Stimulated activated CD4-positive, alpha-beta T cell treated with anti-CD3 and anti-CD28 coated beads, Interleukin-15, amount 100 ng/mL, for 1 hour (primary cell): ENCODE measurements around the gene ZMYM5.
"Not testable (repeated sequence)": the region's sequence is repeated elsewhere in the genome, so short reads cannot be mapped to it uniquely, and the experiment has no call there.

Experiments used
- DNase-seq, 2 donors: peaks; one replicate each; pipeline ENCODE4 v3.0.0-alpha.2; 2020; ENCODE audit warnings: low read depth in 1 of 2, low spot score in 1 of 2

Gene ZMYM5

DNA sequence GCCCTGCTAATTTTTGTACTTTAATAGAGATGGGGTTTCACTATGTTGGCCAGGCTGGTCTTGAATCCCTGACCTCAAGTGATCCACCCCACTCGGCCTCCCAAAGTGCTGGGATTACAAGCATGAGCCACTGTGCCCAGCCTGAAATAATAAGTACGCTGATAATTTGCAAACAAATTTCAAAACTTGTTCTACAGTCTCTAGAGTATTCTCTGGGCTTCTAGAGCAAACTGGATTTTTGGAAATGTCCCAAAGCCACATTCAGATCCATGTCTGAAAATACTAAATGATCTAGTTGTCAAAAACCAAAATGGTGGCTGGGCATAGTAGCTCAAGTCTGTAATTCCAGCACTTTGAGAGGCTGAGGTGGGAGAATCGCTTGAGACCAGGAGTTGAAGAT is 40.8 kb downstream of the ZMYM5 start:
- no peak for DNase-seq

DNA sequence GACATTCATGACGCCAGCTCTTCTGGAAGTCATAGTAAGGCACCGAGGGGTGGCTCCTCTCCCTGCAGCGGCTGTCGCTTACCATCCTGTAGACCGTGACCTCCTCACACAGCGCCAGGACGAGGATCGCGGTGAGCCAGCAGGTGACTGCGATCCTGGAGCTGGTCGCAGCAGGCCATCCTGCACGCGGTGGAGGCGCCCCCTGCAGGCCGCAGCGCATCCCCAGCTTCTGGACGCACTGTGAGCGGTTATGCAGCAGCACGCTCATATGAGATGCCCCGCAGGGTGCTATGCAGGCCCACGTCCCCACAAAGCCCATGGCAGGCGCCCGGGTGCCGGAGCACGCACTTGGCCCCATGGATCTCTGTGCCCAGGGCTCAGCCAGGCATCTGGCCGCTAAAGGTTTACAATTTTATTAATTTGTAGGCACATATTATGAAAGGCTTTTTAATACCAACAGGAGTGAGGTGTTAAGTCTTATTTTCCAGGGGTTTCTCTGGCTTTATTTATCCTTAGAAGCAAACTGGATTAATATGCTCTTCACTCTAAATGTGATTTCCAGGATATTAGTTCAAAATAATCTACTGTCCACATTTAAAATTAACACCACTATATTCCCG is 45.1 kb downstream of the ZMYM5 start:
- peak in 1 of 2 donors; percentile 24 for DNase-seq

DNA sequence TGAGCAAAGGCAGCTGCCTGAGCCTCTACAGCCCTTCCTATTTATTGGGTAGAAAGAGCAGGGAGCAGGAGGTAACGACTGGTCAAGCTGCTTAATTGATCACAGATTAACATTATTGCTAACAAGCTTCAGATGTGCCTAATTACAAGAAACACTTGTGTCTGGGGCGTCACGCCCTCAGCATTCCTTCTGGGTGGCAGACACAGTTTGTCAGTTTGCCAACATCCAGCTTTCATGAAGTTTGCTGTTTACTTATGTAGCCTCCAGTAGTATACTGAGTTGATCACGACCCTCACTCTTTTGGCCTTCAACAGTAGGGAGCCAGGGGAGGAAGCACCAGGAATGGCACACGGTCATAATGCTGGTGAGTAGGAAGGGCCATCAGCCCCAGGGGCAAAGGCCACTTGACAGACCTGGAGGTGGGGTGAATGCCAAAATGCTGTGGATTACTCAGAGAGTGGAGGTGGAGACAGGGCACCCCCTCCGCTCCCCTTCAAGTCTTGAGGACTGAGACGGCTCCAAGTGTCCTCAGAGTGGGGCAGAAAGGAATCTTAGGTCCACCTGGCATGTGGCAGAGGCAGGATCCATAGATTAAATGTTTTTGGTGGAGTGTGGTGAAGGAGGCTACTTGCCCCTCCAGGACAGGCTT is 45.8 kb downstream of the ZMYM5 start:
- DNase-seq = no peak

DNA sequence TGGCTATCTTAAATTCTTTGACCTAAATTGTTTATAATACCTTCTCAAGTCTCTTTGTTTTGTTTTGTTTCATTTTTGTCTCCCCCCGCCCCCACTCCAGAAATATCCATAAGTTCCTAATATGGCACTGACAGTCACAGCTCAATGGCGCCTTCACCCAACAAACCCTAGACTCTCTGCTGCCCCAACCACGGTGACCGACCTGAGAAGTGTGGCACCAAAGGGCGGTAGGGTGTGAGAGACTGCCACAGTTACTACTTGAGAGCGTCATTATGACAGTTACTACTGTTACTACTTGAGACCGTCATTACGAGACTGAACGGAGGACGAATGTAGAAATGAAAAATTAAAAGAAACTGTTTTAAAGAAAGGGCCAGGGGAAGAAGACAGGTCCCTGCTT is 46.3 kb downstream of the ZMYM5 start:
- DNase-seq = no peak

DNA sequence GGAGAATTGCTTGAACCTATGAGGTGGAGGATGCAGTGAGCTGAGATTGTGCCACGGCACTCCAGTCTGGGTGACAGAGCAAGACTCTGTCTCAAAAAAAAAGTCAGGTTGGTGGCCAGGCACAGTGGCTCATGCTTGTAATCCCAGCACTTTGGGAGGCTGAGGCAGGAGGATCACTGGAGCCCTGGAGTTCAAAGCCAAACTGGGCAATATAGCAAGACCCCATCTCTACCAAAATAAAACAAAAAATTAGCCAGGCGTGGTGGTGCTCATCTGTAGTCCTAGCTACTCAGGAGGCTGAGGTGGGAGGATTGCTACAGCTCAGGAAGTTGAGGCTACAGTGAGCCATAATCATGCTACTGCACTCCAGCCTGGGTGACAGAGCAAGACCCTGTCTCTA is 47.6 kb downstream of the ZMYM5 start:
- not testable (repeated sequence) for DNase-seq

DNA sequence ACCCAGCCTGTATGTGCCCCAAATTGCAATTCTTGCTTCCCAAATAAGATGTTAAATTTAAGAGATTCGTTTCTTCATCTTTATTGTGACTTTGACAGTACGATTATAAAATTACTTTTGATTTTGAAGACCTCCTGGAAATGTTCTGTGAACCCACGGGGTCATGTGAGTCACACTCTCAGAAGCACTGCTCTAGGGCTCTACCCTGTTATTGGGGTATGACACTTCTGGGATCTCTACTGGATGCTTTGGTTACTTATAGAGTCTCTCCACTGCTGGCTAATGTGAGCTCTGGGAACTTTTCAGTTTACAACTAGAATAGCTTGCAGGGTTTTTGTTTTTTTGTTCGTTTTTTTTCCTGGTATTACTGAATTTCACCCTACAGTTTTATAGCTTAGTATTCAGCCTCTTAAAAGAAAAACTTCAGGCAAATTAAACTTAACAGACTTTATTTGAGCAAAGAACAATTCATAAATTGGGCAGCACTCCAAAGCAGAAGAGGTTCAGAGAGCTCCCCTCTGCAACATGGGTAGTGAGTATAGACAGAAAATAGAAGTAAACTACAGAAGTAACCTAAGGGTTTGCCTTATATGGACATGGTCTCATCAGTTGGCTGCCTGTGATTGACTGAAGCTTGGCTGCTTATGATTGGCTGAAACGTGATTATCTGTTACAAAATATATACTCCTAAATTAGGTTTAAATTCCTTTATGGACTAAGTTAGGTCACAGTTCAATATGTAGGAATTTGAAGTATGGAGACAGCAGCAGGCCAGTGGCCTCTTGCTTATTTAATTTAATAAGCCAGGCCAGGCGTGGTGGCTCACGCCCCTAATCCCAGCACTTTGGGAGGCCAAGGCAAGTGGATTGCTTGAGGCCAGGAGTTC is 52.2 kb downstream of the ZMYM5 start:
- DNase-seq = no peak

DNA sequence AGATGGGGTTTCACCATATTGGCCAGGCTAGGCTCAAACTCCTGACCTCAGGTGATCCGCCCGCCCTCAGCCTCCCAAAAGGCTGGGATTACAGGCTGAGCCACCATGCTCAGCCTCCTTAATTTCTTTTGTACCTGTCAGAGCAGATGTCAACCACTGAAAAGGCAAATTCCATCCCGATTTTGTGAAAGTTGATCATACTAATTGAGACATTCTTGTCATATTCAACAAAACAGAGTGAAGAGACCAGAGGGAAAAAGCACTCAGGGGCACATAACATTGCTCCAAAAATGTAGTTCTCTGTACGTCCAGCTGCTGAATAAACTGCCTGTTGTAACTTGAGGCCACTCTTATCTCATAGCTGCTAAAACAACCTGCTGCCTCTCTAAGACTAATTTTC is 53.3 kb downstream of the ZMYM5 start:
- no peak for DNase-seq

DNA sequence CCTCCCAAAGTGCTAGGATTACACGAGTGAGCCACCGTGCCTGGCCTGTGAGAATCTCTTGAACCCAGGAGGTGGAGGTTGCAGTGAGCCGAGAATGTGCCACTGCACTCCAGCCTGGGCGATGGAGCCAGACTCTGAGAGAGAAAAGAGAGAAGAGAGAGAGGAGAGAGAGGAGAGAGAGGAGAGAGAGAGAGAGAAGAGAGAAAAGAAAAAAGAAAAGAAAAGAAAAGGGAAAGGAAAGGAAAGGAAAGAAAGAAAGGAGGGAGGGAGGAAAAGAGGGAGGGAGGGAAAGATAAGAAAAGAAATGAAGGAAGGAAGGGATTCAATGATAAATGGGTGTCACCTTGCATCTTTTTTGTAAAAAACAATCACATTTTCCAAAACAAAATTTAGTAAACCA is 57.7 kb downstream of the ZMYM5 start:
- no peak for DNase-seq

DNA sequence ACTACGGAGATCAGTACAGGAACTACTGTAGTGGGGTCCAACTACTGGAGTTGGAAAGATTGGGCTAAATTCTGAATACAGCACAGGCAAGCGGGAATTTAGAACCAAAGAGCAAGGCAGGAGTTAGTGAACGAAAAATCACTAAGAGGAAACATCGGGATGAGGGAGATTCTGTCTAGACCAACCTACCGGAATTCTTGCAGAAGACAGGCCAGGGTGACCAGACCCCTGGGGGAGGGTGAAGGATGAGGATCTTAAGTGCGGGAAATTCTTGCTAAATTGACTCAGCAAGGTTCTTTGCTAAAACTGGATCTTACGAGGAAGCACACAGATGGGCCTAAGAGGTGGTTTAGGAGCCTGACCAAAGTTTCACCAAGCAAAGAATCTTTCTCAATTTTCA is 67.5 kb downstream of the ZMYM5 start:
- no peak for DNase-seq

DNA sequence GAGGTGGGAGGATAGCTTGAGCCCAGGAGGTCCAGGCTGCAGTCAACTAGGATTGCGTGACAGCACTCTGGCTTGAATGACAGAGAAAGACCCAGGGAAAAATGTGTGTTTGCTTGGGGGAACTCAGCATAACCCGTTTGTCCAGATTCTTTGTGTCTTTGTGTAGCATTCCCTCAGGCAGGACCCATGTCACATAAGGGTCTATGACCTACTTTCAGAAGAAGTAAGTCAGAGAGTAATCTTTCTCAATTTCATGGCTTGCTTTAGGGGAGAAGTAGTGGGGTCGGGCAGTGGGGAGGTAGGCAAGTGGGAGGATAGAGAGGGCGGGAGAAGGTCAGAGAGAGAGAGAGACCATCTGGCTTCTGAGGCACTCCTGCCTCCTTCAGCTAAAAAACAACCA is 68.8 kb downstream of the ZMYM5 start:
- no peak for DNase-seq

DNA sequence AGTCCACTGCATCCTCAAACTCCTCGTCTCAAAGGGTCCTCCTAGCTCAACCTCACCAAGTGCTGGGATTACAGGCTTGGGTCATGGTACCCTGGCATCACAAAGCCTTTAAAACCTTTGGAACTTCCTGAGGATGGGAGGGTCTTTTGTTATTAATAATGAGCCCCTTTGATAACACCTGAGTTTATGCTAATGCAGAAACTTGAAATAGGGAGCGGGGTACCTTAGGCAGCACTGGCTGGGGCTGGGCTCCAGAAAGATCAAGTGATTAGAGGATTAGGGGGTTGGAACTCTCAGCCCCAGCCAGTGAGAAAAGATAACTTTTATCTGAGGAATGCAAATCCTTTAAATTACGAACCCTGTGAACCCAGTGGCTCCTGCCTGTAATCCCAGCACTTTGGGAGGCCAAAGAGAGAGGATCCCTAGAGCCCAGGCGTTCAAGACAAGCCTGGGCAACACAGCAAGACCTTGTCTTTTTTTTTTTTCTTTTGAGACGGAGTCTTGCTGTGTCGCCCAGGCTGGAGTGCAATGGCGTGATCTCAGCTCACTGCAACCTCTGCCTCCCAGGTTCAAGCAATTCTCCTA is 71.4 kb downstream of the ZMYM5 start:
- DNase-seq = no peak

DNA sequence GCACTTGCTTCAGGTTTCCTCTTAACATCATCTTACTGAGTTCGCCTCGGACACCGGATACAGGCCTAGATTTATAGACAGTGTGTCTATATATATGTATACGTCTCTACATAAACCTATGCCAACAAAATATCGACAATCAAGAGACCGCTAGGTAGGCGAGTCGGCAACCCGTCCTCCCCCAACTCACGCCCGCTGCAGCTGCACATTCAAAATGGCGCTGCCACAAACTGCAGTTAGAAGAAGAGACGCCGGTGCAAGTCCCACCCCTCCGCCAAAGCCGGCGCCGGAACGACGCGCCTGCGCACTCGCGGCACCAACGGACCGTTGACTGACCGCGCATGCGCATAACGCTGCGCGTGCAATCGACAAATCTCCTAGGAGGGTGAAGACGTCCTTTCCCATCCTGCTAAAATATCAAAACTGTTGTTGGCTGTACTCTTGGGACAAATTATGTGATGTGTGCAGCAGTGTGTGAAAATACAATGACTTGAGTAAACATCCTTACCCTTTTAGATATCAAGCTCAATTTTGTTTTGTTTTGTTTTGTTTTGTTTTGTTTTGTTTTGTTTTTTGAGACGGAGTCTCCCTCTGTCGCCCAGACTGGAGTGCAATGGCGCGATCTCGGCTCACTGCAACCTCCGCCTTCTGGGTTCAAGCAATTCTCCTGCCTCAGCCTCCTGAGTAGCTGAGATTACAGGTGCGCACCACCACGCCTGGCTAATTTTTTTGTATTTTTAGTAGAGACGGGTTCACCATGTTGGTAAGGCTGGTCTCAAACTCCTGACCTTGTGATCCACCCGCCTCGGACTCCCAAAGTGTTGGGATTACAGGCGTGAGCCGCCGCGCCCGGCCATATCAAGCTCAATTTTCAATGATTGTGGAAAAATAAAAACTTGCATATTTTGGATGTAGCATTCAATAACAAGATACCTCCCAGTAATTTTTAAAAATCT is 80.4 kb downstream of the ZMYM5 start, which contains the start of gene PSPC1:
Gene PSPC1, minus strand, starts transcription at position 219 of the 956 bp plus-strand sequence. Its CDS starts 188 bp downstream, at position 31.
- peak; percentile 93 to 94 for DNase-seq

DNA sequence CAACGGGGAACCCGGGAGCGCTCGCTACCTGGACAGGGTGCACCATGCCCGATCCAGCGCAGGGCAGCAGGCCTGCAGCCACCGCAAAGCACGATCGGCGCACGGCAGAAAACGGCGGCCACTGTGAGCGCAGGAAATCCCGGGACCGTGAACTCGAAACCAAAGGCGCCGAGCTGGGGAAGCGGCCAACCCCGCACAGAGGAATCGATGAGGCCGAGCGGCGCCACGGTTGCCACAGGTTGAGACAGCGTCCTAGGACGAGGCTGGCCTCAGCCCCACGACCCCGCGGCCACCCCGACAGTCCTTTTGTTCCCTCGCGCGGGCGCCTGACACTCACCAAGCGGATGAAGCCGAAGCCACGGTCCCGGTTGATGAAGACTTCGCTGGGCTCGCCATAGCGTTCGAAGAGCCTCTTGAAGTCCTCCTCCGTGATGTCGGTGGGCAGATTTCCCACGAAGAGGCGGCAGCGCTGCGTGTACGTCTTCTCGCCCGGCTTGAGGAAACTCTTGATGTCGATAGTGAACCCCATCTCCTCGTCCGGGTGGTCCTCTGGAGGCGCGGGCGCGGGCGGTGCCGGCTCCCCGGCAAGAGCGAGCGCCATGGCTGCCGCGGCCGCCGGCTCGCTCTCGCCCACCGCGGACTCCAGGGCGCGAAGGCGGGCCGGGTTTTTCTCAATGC is 81.3 kb downstream of the ZMYM5 start:
- peak; percentile 14 to 33 for DNase-seq

DNA sequence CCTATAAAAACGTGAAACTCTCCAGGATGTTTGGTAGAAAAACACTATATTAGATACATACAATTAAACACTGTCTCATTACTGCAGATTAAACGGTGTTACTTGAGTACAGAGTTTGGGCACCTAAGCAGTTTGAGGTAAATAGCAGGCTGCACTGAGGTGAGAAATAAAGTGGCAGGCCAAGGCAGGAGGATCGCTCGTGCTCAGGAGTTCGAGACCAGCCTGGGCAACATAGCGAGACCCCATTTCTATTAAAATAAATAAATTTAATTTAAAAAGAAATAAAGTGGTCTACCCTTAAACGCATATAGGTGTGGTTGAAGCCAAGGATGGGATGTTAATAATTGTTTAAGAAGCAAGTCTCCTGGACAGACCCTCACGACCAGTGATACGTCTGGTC is 81.9 kb downstream of the ZMYM5 start:
- DNase-seq = no peak

DNA sequence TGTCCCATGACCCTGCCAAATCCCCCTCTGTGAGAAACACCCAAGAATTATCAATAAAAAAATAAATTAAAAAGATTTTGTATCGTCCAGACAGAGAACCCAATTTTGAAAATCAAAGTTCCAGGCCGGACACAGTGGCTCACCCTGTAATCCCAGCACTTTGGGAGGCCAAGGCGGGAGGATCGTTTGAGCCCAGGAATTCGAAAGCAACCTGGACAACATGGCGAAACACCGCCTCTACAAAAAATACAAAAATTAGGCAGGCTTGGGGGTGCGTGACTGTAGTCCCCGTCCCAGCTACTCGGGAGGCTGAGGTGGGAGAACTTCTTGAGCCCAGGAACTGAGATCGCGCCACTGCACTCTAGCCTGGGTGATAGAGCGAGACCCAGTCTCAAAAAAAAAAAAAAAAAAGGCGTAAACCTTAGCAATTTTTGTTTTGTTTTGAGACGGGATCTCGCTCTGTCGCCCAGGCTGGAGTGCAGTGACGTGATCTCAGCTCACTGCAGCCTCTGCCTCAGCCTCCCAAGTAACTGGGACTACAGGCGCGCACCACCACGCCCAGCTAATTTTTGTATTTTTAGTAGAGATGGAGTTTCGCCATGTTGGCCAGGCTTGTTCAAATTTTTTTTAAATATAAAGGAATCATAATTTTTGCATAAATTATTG is 82.6 kb downstream of the ZMYM5 start:
- DNase-seq = not testable (repeated sequence)
